ENCODE measurements around the gene HFM1. TPM values are rescaled to one million over a fixed set of nuclear protein-coding genes. Genes with fewer than 3 reads are reported as not detected.

HFM1 gene
- total and polyA plus RNA-seq, 9 of the 15 experiments (the other 6 are each of a cell fraction or from before 2014, with no cell fraction given) = 1.5 to 6.4 (median 3.7) TPM

GRCh38 chr1:91398291-91398690, 6.3 kb downstream of the HFM1 start (continued):
- no peak for TF ChIP-seq ZNF512 (tag; IDR thresholded peaks at IDR 0.05)

- no peak for DNase-seq (ENCODE audit: extremely low read depth in 1 of 4, low spot score in 3 of 4)
These were observed 7.0 kb downstream of the HFM1 start for GRCh38 chr1:91397605-91398004.

More at GRCh38 chr1:91397605-91398004, 7.0 kb downstream of the HFM1 start:
- Histone ChIP-seq H3K27me3 (ENCODE audit: control insufficient read depth in 2 of 2, insufficient read depth in 2 of 2, low read length in 2 of 2) (no peaks in the 10 kb centered on the region), H3K27ac (ENCODE audit: extremely low read depth, low read depth, low read length) (no peak overlapping the region), H3K9me1 (ENCODE audit: control insufficient read depth, insufficient read depth, low read length) (no peaks in the 10 kb centered on the region), H3K36me3 (ENCODE audit: control insufficient read depth, insufficient read depth, low read length) (no peaks in the 10 kb centered on the region), H2AFZ (ENCODE audit: low read depth, low read length) (no peak overlapping the region), H3K4me2 (ENCODE audit: insufficient read depth, low read length) (no peak overlapping the region), H3K4me3 (no peak overlapping the region), H4K20me1 (replicated peaks; ENCODE audit: control insufficient read depth, insufficient read depth, low read length) (no peaks in the 10 kb centered on the region), H3K9me3 (replicated peaks; ENCODE audit: control insufficient read depth, insufficient read depth, low read depth, low read length) (no peaks in the 10 kb centered on the region), H3K9ac (ENCODE audit: insufficient read depth in 1 of 2, low read depth in 2 of 2, low read length in 2 of 2) (no peak overlapping the region), H3K4me1 (replicated peaks in 1 of 2; ENCODE audit: control insufficient read depth in 2 of 2, insufficient read depth in 2 of 2, low read length in 2 of 2) (0 out of 5 replicates have a peak, but pooled peaks cover 0 to 3% of the 10 kb centered on the region in 2 experiments), H3K79me2 (ENCODE audit: control insufficient read depth, insufficient read depth, low read length) (no peaks in the 10 kb centered on the region)
- TF ChIP-seq HIVEP1 (CRISPR knock-in tag; IDR thresholded peaks at IDR 0.05) (no peak), ZNF277 (CRISPR knock-in tag; IDR thresholded peaks at IDR 0.05; ENCODE audit: borderline replicate concordance) (no peak), COPS2 (conservative IDR thresholded peaks at IDR 0.05) (no peak), MXI1 (IDR thresholded peaks at IDR 0.05; ENCODE audit: low read depth, low read length) (no peak), ZNF518B (CRISPR knock-in tag; IDR thresholded peaks at IDR 0.05) (no peak), RFX5 (IDR thresholded peaks at IDR 0.05; ENCODE audit: low read depth, low read length) (no peak), DMBX1 (CRISPR knock-in tag; IDR thresholded peaks at IDR 0.05; ENCODE audit: borderline replicate concordance) (no peak), HNRNPUL1 (IDR thresholded peaks at IDR 0.05; ENCODE audit: low read length) (no peak), ZNF695 (CRISPR knock-in tag; IDR thresholded peaks at IDR 0.05) (no peak), MCM7 (IDR thresholded peaks at IDR 0.05) (no peak), NELFE (IDR thresholded peaks at IDR 0.05; ENCODE audit: insufficient read depth, insufficient read length) (no peak), ZNF282 (CRISPR knock-in tag; IDR thresholded peaks at IDR 0.05) (no peak), HDGF (IDR thresholded peaks at IDR 0.05) (no peak)
- no peak for FAIRE-seq
- 39% methylated on average over 4 of the region's 4 CpGs for WGBS (ENCODE audit: insufficient coverage, low coverage, missing lambda C conversion rate)
- BruUV-seq (replicated peaks) = no TSS peak
- ChIA-PET CTCF (ENCODE audit: low intra/inter-chr PET ratio) (no interaction called here), POLR2A (interaction anchor here (0.6 kb wide), 1 partner anchor 1975 kb away, joined by 3 read pairs; no protein-coding TSS in a partner anchor)
- ATAC-seq = no peak
- in situ Hi-C loops (cut with MboI) (loop anchor here (5.0 kb wide), 1 partner anchor 115 kb away; no protein-coding TSS in a partner anchor), intact Hi-C loops (cut with micrococcal nuclease) (no loop called here)

All from K562 (cell line).